Endothelial cell of umbilical vein (primary cell): Measurements from ENCODE around the gene CISD3. TPM values are rescaled to one million over a fixed set of nuclear protein-coding genes. Genes with fewer than 3 reads are reported as not detected.
A peak's percentile ranks its signal among the peaks of the same experiment; 100 is the strongest.

Experiments used
- BruUV-seq: library from RNA; stranded (reverse); fragments of 400-500 nt; replicated peaks from 2 replicates; lab custom pipeline; 2021; lab: Mats Ljungman, UMichigan
- CTCF ChIA-PET: fragments of 300-600, 350-600 bp; sonication (Branson Sonifier 250); formaldehyde crosslinking; loops from one replicate; lab custom pipeline; 2021; ENCODE audit warnings: antibody characterized with exemption, inconsistent platforms; lab: Charles Lee
- POLR2A ChIA-PET: fragments of 300-600, 350-600 bp; sonication (Branson Sonifier 250); formaldehyde crosslinking; loops from one replicate; lab custom pipeline; 2021; ENCODE audit warnings: antibody characterized with exemption, inconsistent platforms; lab: Charles Lee
- DNase-seq: peaks from one replicate; pipeline ENCODE4 v3.0.0-alpha.2; 2011; ENCODE audit warnings: low read depth, low spot score
- FAIRE-seq: peaks from 2 replicates; lab custom pipeline; 2011; peaks lifted over from hg19 to GRCh38; lab: Jason Lieb, UNC
- H2AFZ ChIP-seq: 2 replicates; pipeline ENCODE4 v1.6.0; 2012; ENCODE audit warnings: low read depth, low read length, control low read depth, inconsistent platforms
- H3K27ac ChIP-seq: 2 replicates; pipeline ENCODE4 v1.5.1; 2011; ENCODE audit warnings: low read depth, mild to moderate bottlenecking, control low read depth, low read length, moderate library complexity; ENCODE audit not compliant: insufficient read depth
- H3K27me3 ChIP-seq, 2 experiments: 2 replicates each; pipeline versions ENCODE4 v1.6.0 to v1.6.1; 2011; ENCODE audit warnings: low read length in 2 of 2, mixed read lengths in 1 of 2; ENCODE audit not compliant: control insufficient read depth in 2 of 2, insufficient read depth in 2 of 2
- H3K36me3 ChIP-seq, 2 experiments: 2 replicates in 1 of 2; 3 replicates in 1 of 2; pipeline ENCODE4 v1.5.1; 2011; ENCODE audit warnings: low read length in 2 of 2, mild to moderate bottlenecking in 1 of 2, moderate library complexity in 1 of 2; ENCODE audit not compliant: control insufficient read depth in 2 of 2, insufficient read depth in 2 of 2; ENCODE audit errors: extremely low read depth in 1 of 2
- H3K4me1 ChIP-seq: 3 replicates; pipeline ENCODE4 v1.5.1; 2011; ENCODE audit warnings: mild to moderate bottlenecking, low read length; ENCODE audit not compliant: control insufficient read depth, insufficient read depth; ENCODE audit errors: extremely low read depth
- H3K4me2 ChIP-seq: 2 replicates; pipeline ENCODE4 v1.6.1; 2011; ENCODE audit warnings: low read length, control low read depth, mixed read lengths; ENCODE audit not compliant: insufficient read depth
- H3K4me3 ChIP-seq, 3 experiments: fragments of 200-600 bp in 1 of 3; sonication (generic), shearing (Covaris generic) in 1 of 3; replicated peaks in 1 of 3; 2 replicates each; pipeline ENCODE4 v1.5.1; 2011 to 2016; ENCODE audit warnings: control low read depth in 3 of 3, low read length in 3 of 3, mild to moderate bottlenecking in 2 of 3, inconsistent platforms in 1 of 3, low read depth in 1 of 3, moderate library complexity in 1 of 3; ENCODE audit not compliant: insufficient read depth in 1 of 3
- H3K79me2 ChIP-seq: 2 replicates; pipeline ENCODE4 v1.6.0; 2012; ENCODE audit warnings: low read length, inconsistent platforms; ENCODE audit not compliant: control insufficient read depth, insufficient read depth
- H3K9ac ChIP-seq: replicated peaks from 2 replicates; pipeline ENCODE3; 2011; ENCODE audit warnings: low read length, control low read depth; ENCODE audit not compliant: insufficient read depth; ENCODE audit errors: extremely low read depth
- H3K9me1 ChIP-seq: replicated peaks from 3 replicates; pipeline ENCODE4 v1.6.0; 2011; ENCODE audit warnings: mild to moderate bottlenecking, low read length; ENCODE audit not compliant: control insufficient read depth, insufficient read depth; ENCODE audit errors: extremely low read depth
- H3K9me3 ChIP-seq: replicated peaks from 2 replicates; pipeline ENCODE4 v1.5.1; 2012; ENCODE audit warnings: low read length, inconsistent platforms; ENCODE audit not compliant: control insufficient read depth, insufficient read depth
- H4K20me1 ChIP-seq: replicated peaks from 2 replicates; pipeline ENCODE3; 2011; ENCODE audit warnings: mild to moderate bottlenecking, low read length; ENCODE audit not compliant: control insufficient read depth, insufficient read depth; ENCODE audit errors: extremely low read depth
- CTCF ChIP-seq, 2 donors: IDR thresholded peaks; 1 replicate in 1 of 2; 2 replicates in 1 of 2; pipeline ENCODE4 v1.5.1; 2011; ENCODE audit warnings: low read length in 2 of 2, mild to moderate bottlenecking in 2 of 2, moderate library complexity in 2 of 2, control low read depth in 1 of 2, inconsistent platforms in 1 of 2, low read depth in 1 of 2; ENCODE audit not compliant: insufficient read depth in 1 of 2; ENCODE audit errors: extremely low read depth in 1 of 2
- EZH2 ChIP-seq: IDR thresholded peaks from 2 replicates; pipeline ENCODE4 v1.6.1; 2012; ENCODE audit warnings: borderline replicate concordance, low read depth, mild to moderate bottlenecking, moderate library complexity, low read length, inconsistent platforms; ENCODE audit not compliant: severe bottlenecking
- FOS ChIP-seq: IDR thresholded peaks from 2 replicates; pipeline ENCODE4 v1.6.1; 2011; ENCODE audit warnings: mild to moderate bottlenecking, low read length, moderate library complexity, borderline replicate concordance; ENCODE audit not compliant: insufficient read depth
- GATA2 ChIP-seq: IDR thresholded peaks from 2 replicates; pipeline ENCODE4 v1.7.0; 2011; ENCODE audit warnings: low read depth, mild to moderate bottlenecking, moderate library complexity, mixed read lengths, low read length; ENCODE audit not compliant: insufficient read length, insufficient read depth
- JUN ChIP-seq: IDR thresholded peaks from 2 replicates; pipeline ENCODE4 v1.6.1; 2011; ENCODE audit warnings: borderline replicate concordance, low read depth; ENCODE audit not compliant: insufficient read length, insufficient read depth
- MYC ChIP-seq: IDR thresholded peaks from one replicate; pipeline ENCODE4 v1.6.1; 2011; ENCODE audit warnings: mild to moderate bottlenecking, low read depth, low read length
- POLR2A ChIP-seq: IDR thresholded peaks from 2 replicates; pipeline ENCODE4 v1.6.1; 2012; ENCODE audit warnings: low read depth, mild to moderate bottlenecking, control low read depth, low read length
- POLR2AphosphoS5 ChIP-seq: IDR thresholded peaks from 2 replicates; pipeline ENCODE4 v1.6.1; 2012; ENCODE audit warnings: low read depth, mild to moderate bottlenecking, control low read depth, low read length, moderate library complexity; ENCODE audit not compliant: insufficient read depth
- dilution Hi-C: fragments of 300-500 bp; cut with MboI; formaldehyde crosslinking; loops from one replicate; pipeline ENCODE4 v1.15.0; 2019; ENCODE audit warnings: low sequenced_read_pairs; ENCODE audit not compliant: extremely low pct_ligation_motif_present
- intact Hi-C: fragments of 100-400 bp; cut with micrococcal nuclease; formaldehyde crosslinking; loops from one replicate; pipeline ENCODE4 v1.10.0; 2022
- polyA plus RNA-seq, 4 experiments: library from polyadenylated mRNA; depleted of rRNA in 3 of 4; stranded (reverse) in 3 of 4; unstranded in 1 of 4; fragments of >200 nt; gene quantifications; 2 replicates each; pipeline versions ENCODE4 v1.2.1 to v1.2.3, GENCODE V29; 2011 to 2012; ENCODE audit warnings: missing spikeins in 1 of 4
- total RNA-seq: library from RNA; stranded (reverse); gene quantifications from 2 replicates; pipeline ENCODE4 v1.2.3, GENCODE V29; 2021
- TF ChIP-seq, protein P1 (sequence below): IDR thresholded peaks from 2 replicates; pipeline ENCODE4 v1.6.1; 2011; ENCODE audit not compliant: insufficient read depth, insufficient read length

The CISD3 gene
- total and polyA plus RNA-seq, 2 donors (not counting 3 experiments of a cell fraction or from before 2014, with no cell fraction given) = 8.7 to 23.7 TPM

- no peak for FAIRE-seq
These were observed 25.3 kb upstream of the CISD3 start, which contains the start of gene MLLT6 for GRCh38 chr17:38704606-38705522. MLLT6 (plus strand) TSS chr17:38705273; CDS start chr17:38705633, 360 bp downstream.

More at GRCh38 chr17:38704606-38705522, 25.3 kb upstream of the CISD3 start, which contains the start of gene MLLT6:
- peak within 1 kb of the TSS; percentile 78 for H3K9ac ChIP-seq
- ChIA-PET CTCF (interaction anchor here (0.9 to 3.8 kb wide), 11 partner anchors 8 to 164 kb away, joined by 3 to 39 read pairs (median 4); no protein-coding TSS in a partner anchor), POLR2A (interaction anchor here (0.7 to 1.5 kb wide), 2 partner anchors 17 to 30 kb away, joined by 3 to 5 read pairs; no protein-coding TSS in a partner anchor)
- H3K36me3 ChIP-seq = peaks cover 0 to 11% of the 10 kb centered on the region in 2 experiments
- TF ChIP-seq POLR2AphosphoS5 (no peak), EZH2 (no peak), CTCF (IDR thresholded peaks at IDR 0.05; ENCODE audit: extremely low read depth in 1 of 2, insufficient read depth in 1 of 2, low read depth in 1 of 2, low read length in 2 of 2) (no peak), FOS (no peak), JUN (no peak), POLR2A (no peak), GATA2 (no peak), MYC (no peak)
- TF ChIP-seq, protein P1, sequence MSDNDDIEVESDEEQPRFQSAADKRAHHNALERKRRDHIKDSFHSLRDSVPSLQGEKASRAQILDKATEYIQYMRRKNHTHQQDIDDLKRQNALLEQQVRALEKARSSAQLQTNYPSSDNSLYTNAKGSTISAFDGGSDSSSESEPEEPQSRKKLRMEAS = no peak
- H2AFZ ChIP-seq = peak within 1 kb of the TSS; percentile 26
- peak within 1 kb of the TSS; percentile 38 for H3K27ac ChIP-seq
- dilution Hi-C loops (no loop called here), intact Hi-C loops (loop anchor here (5.0 kb wide), 1 partner anchor 162 kb away; no protein-coding TSS in a partner anchor)
- H3K4me2 ChIP-seq = peak within 1 kb of the TSS; percentile 75
- H3K79me2 ChIP-seq = peaks cover 16% of the 10 kb centered on the region
- peak within 1 kb of the TSS; percentile 51 to 87 (median 81) for H3K4me3 ChIP-seq
- peak; percentile 65 for DNase-seq
- H3K27me3 ChIP-seq = no peaks in the 10 kb centered on the region
- TSS peak; percentile 16 for BruUV-seq
- no peaks in the 10 kb centered on the region for H3K9me3 ChIP-seq
- no peaks in the 10 kb centered on the region for H3K9me1 ChIP-seq
- no peaks in the 10 kb centered on the region for H4K20me1 ChIP-seq
- peaks cover 40% of the 10 kb centered on the region for H3K4me1 ChIP-seq
